Uterus (tissue), 4 donors: Measurements from ENCODE around the gene APP. TPM values are rescaled to one million over a fixed set of nuclear protein-coding genes. Genes with fewer than 3 reads are reported as not detected.
"Not testable (repeated sequence)": the region's sequence is repeated elsewhere in the genome, so short reads cannot be mapped to it uniquely, and the experiment has no call there.

Source experiments
- DNase-seq, 2 donors: peaks; one replicate each; pipeline ENCODE4 v3.0.0-alpha.2; 2019 to 2020
- H3K27ac ChIP-seq, 2 donors: fragments of 200-600 bp; sonication (generic); 1 replicate in 1 of 2; 2 replicates in 1 of 2; pipeline ENCODE4 v1.5.1; 2016 to 2018
- H3K27me3 ChIP-seq, 2 donors: fragments of 200-600 bp; sonication (generic); one replicate each; pipeline ENCODE4 v1.5.1; 2018 to 2019; ENCODE audit warnings: control low read depth in 1 of 2
- H3K36me3 ChIP-seq, 2 donors: fragments of 200-600 bp; sonication (generic); one replicate each; pipeline ENCODE4 v1.5.1; 2019; ENCODE audit warnings: control low read depth in 1 of 2
- H3K4me1 ChIP-seq, 2 donors: fragments of 200-600 bp; sonication (generic); one replicate each; pipeline ENCODE4 v1.5.1; 2018 to 2019; ENCODE audit warnings: control low read depth in 1 of 2
- H3K4me3 ChIP-seq, 2 donors: fragments of 200-600 bp; sonication (generic); 1 replicate in 1 of 2; 2 replicates in 1 of 2; pipeline ENCODE4 v1.5.1; 2018 to 2019; ENCODE audit warnings: mild to moderate bottlenecking in 1 of 2
- H3K9me3 ChIP-seq, 2 donors: fragments of 200-600 bp; sonication (generic); one replicate each; pipeline ENCODE4 v1.5.1; 2019; ENCODE audit warnings: control low read depth in 1 of 2
- CTCF ChIP-seq, 4 experiments: fragments of 200-600 bp in 2 of 4; fragments of 450-650 bp in 2 of 4; sonication (generic) in 2 of 4; IDR thresholded peaks; one replicate each; pipeline ENCODE4 v1.5.1; 2016 to 2019; ENCODE audit warnings: antibody characterized with exemption in 4 of 4, mild to moderate bottlenecking in 2 of 4, moderate library complexity in 1 of 4
- POLR2A ChIP-seq, 2 donors: fragments of 450-650 bp; IDR thresholded peaks; one replicate each; pipeline ENCODE4 v1.6.1; 2016; ENCODE audit warnings: antibody characterized with exemption in 2 of 2, mild to moderate bottlenecking in 1 of 2, moderate library complexity in 1 of 2
- intact Hi-C: fragments of 100-400 bp; cut with DNase I; formaldehyde crosslinking; loops from one replicate; pipeline ENCODE4 v1.15.1; 2023; ENCODE audit warnings: low total_unique reads
- total RNA-seq, 4 donors: library from RNA; depleted of rRNA in 3 of 4; stranded (reverse); fragments of >200 nt in 3 of 4; gene quantifications; one replicate each; pipeline versions ENCODE4 v1.1.0 to v1.2.4, GENCODE V29; 2014 to 2023
- donor health status: DM: yes; HTN: yes; CAD: no.

Gene APP
- total RNA-seq, 4 donors from 2014 or later = 212 to 537 (median 430) TPM

- no peak for TF ChIP-seq CTCF (IDR thresholded peaks at IDR 0.05)
- no peak for TF ChIP-seq POLR2A (IDR thresholded peaks at IDR 0.05)
- Histone ChIP-seq H3K4me3 (no peak overlapping the region), H3K27me3 (no peaks in the 10 kb centered on the region), H3K36me3 (no peaks in the 10 kb centered on the region), H3K4me1 (peaks cover 0 to 5% of the 10 kb centered on the region in 2 donors), H3K9me3 (no peaks in the 10 kb centered on the region), H3K27ac (peak overlapping the region; percentile 53 to 84)
- intact Hi-C loops = no loop called here
- DNase-seq = peak in 1 of 2 donors; percentile 35
Observed at GRCh38 chr21:25925936-25926335, 244.6 kb downstream of the APP start.

GRCh38 chr21:25925064-25925800 lies 245.3 kb downstream of the APP start:
- peak overlapping the region; percentile 35 to 84 for H3K27ac ChIP-seq

GRCh38 chr21:25918152-25918551 lies 252.4 kb downstream of the APP start:
- DNase-seq, H3K36me3 ChIP-seq, H3K4me3 ChIP-seq, H3K4me1 ChIP-seq, H3K27me3 ChIP-seq, H3K27ac ChIP-seq, intact Hi-C loops, H3K9me3 ChIP-seq: not testable (repeated sequence)

More at GRCh38 chr21:25925064-25925800, 245.3 kb downstream of the APP start:
- H3K4me1 ChIP-seq = peaks cover 0 to 5% of the 10 kb centered on the region in 2 donors
- intact Hi-C loops = no loop called here
- H3K27me3 ChIP-seq = no peaks in the 10 kb centered on the region
- H3K36me3 ChIP-seq = no peaks in the 10 kb centered on the region
- H3K4me3 ChIP-seq = no peak overlapping the region
- no peaks in the 10 kb centered on the region for H3K9me3 ChIP-seq
- TF ChIP-seq CTCF (IDR thresholded peaks at IDR 0.05) (no peak), POLR2A (IDR thresholded peaks at IDR 0.05) (no peak)
- DNase-seq = no peak

GRCh38 chr21:25916226-25916625 lies 254.3 kb downstream of the APP start:
- DNase-seq = no peak
- Histone ChIP-seq H3K4me1 (no peaks in the 10 kb centered on the region), H3K27me3 (no peaks in the 10 kb centered on the region), H3K4me3 (no peak overlapping the region), H3K36me3 (no peaks in the 10 kb centered on the region), H3K9me3 (no peaks in the 10 kb centered on the region), H3K27ac (no peak overlapping the region)
- intact Hi-C loops = no loop called here
- no peak for TF ChIP-seq CTCF (IDR thresholded peaks at IDR 0.05)
- TF ChIP-seq POLR2A (IDR thresholded peaks at IDR 0.05) = no peak

GRCh38 chr21:25913479-25913878 lies 257.1 kb downstream of the APP start:
- no peaks in the 10 kb centered on the region for H3K9me3 ChIP-seq
- H3K27me3 ChIP-seq = no peaks in the 10 kb centered on the region
- DNase-seq = no peak
- TF ChIP-seq POLR2A (IDR thresholded peaks at IDR 0.05) = no peak
- no peak for TF ChIP-seq CTCF (IDR thresholded peaks at IDR 0.05)
- intact Hi-C loops = no loop called here
- no peak overlapping the region for H3K27ac ChIP-seq
- no peaks in the 10 kb centered on the region for H3K4me1 ChIP-seq
- no peak overlapping the region for H3K4me3 ChIP-seq
- no peaks in the 10 kb centered on the region for H3K36me3 ChIP-seq
